KOPT-K1 (cell line): ENCODE results near the gene LTN1.

Source experiments
- H3K27ac ChIP-seq: fragments of 200-600 bp; sonication (generic); 2 replicates; pipeline ENCODE4 v1.5.1; 2016; ENCODE audit warnings: antibody characterized with exemption, mild to moderate bottlenecking, low read depth, low read length; ENCODE audit not compliant: poor library complexity, severe bottlenecking
- H3K36me3 ChIP-seq: fragments of 200-600 bp; sonication (generic); 2 replicates; pipeline ENCODE4 v1.5.1; 2017; ENCODE audit warnings: antibody characterized with exemption, mild to moderate bottlenecking, low read length, moderate library complexity; ENCODE audit not compliant: insufficient read depth
- H3K9me3 ChIP-seq: fragments of 200-600 bp; sonication (generic); 2 replicates; pipeline ENCODE4 v1.5.1; 2017; ENCODE audit warnings: antibody characterized with exemption, low read length, mild to moderate bottlenecking; ENCODE audit not compliant: insufficient read depth, poor library complexity, severe bottlenecking

LTN1 gene

DNA sequence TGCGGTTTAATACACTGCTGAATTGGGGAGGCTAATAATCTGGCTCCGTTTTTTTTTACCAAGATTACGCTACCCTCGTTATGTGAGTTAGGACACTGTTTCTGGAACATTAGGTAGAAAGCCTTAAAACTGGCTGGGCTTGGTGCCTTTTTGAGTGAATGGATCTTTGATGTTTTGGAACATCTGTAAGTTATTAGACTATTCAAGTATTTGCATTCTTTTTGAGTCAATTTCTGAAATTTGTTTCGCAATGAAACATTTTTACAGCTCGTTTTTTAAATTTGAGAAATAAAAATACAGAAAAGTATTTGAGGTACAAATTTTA, 106.9 kb downstream of the LTN1 start:
- H3K9me3 ChIP-seq, result no peaks in the 10 kb centered on the region
- peak overlapping the region; percentile 68 for H3K27ac ChIP-seq
- peaks cover 19% of the 10 kb centered on the region for H3K36me3 ChIP-seq

DNA sequence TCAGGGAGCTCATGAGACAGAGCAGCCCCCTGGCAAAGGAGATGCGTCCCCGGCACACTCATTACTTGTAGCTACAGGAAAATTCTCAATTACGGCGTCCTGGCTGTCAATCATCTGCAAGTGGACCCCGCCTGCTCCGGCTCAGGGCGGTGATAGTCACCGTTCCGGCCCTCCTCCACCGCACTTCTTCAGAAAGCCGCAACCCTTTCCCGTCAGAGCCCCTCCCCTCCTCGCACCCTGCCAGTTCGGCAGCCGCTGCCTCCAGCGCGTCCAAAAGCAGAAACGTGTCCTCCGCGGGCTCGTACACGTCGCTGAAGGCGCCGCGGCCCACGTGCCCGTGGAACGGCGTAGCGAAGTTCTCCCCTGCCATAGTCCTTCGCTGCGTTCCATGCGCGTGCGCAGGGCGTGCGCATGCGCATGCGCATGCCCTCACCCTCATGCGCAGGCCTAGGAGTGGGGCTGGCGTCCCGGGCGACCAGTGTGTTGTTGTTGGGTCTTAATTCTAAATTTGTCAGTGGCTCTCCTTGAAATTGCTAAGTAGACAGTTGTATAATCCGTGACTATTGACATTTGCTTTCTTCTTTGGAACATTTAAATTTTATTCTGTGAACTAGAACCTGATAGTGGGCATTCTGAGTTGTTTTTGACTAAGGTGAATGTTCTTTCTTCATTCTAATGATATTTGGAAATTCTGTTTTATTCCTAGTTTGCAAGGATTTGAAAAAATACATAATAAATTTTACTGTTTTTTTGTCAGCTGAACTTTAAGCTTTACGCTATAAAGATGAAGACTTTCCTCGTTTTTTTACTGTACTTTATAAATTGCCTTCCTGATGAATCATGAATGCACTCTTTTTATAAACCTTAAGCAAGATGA, 107.5 kb downstream of the LTN1 start:
- Histone ChIP-seq H3K9me3 (no peaks in the 10 kb centered on the region), H3K36me3 (peaks cover 19% of the 10 kb centered on the region), H3K27ac (peak overlapping the region; percentile 68)

DNA sequence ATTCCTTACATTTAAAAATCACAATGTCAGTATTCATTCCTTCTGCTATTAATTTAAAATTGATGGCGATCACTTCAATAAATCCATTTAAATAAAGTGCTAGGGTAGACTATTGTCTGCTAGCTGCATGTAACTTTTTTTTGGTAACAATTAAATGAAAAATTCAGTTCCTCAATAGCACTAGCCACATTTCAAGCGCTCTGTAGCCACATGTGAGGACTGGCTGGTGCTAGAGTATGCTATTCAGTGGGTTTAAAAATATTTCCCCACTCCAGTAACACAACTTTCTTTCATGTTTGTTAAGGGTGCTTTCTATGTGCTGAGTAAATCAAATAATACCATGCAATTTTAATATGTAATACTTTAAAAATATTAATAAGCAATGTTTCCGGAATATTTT, 108.2 kb downstream of the LTN1 start:
- Histone ChIP-seq H3K36me3 (peaks cover 19% of the 10 kb centered on the region), H3K27ac (peak overlapping the region; percentile 68), H3K9me3 (no peaks in the 10 kb centered on the region)

DNA sequence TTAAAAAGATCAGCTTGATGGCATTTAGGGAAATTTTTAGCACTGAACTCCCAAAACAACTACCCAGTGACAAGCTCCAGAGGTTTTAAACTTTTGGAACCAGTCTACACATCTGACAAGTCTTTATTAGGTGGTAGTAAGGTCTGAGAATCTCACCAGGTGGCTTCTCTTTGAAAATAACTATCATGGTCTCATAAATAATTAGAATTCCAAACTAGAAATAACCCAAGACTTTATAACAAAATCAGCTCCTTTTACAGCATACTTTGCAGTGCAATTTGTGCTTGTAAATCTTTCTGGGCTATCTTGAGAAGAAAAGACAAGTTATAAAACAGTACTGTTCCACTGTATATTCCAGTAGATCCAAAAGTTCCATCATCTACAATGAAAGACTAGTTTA, 108.7 kb downstream of the LTN1 start:
- Histone ChIP-seq H3K27ac (peak overlapping the region; percentile 68), H3K36me3 (peaks cover 19% of the 10 kb centered on the region), H3K9me3 (no peaks in the 10 kb centered on the region)

DNA sequence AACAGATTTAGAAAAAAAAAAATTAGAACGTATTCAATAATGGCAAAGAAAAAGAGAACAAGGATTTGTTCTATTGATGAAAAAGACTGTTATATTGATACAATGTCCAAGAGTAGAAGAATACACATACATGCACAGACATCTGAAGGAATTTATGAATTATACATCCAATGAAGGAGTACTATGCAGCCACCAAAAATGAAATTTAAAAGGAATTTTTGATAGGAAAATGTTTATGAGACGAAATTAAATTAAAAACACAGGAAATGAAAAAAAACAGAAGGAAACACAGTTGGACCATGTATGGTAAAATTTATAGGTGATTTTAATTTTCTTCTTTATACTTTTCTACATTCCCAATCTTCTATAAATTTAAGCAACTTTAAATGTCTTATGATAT, 110.3 kb downstream of the LTN1 start:
- no peaks in the 10 kb centered on the region for H3K9me3 ChIP-seq
- H3K36me3 ChIP-seq, result peaks cover 19% of the 10 kb centered on the region
- no peak overlapping the region for H3K27ac ChIP-seq
